RWPE2 (cell line): Measurements from ENCODE around the gene PRF1.
A peak's percentile ranks its signal among the peaks of the same experiment; 100 is the strongest.

Experiments used
- ATAC-seq: fragments of 200-7000 bp; cut with Tn5 transposase; 3 replicates; pipeline ENCODE4 v1.9.1; 2021; ENCODE audit warnings: low read depth
- DNase-seq: peaks from one replicate; pipeline ENCODE4 v3.0.0-alpha.2; 2020; ENCODE audit warnings: low spot score
- H3K27ac ChIP-seq: fragments of 450-650 bp; 2 replicates; pipeline ENCODE4 v1.5.1; 2017; ENCODE audit warnings: mild to moderate bottlenecking; ENCODE audit not compliant: poor library complexity, severe bottlenecking
- H3K27me3 ChIP-seq: fragments of 250-450 bp; sonication (Bioruptor Pico); 2 replicates; pipeline ENCODE4 v1.5.1; 2021; ENCODE audit warnings: mild to moderate bottlenecking, moderate library complexity; ENCODE audit not compliant: insufficient read depth, poor library complexity, severe bottlenecking
- H3K36me3 ChIP-seq: fragments of 250-450 bp; sonication (Bioruptor Pico); 2 replicates; pipeline ENCODE4 v1.5.1; 2020; ENCODE audit warnings: low read depth, mild to moderate bottlenecking, moderate library complexity
- H3K4me1 ChIP-seq: fragments of 250-450 bp; sonication (Bioruptor Pico); 2 replicates; pipeline ENCODE4 v1.5.1; 2021; ENCODE audit warnings: mild to moderate bottlenecking, moderate library complexity; ENCODE audit not compliant: insufficient read depth, poor library complexity, severe bottlenecking
- H3K4me3 ChIP-seq: fragments of 250-450 bp; sonication (Bioruptor Pico); 2 replicates; pipeline ENCODE4 v1.5.1; 2021; ENCODE audit warnings: mild to moderate bottlenecking, moderate library complexity; ENCODE audit not compliant: severe bottlenecking
- H3K9me3 ChIP-seq: fragments of 250-450 bp; sonication (Bioruptor Pico); 2 replicates; pipeline ENCODE4 v1.5.1; 2021; ENCODE audit warnings: mild to moderate bottlenecking, moderate library complexity; ENCODE audit not compliant: severe bottlenecking
- CTCF ChIP-seq: fragments of 450-650 bp; IDR thresholded peaks from one replicate; pipeline ENCODE4 v1.5.1; 2017; ENCODE audit warnings: mild to moderate bottlenecking, moderate library complexity; ENCODE audit not compliant: poor library complexity, severe bottlenecking

The PRF1 gene

GRCh38 chr10:70571236-70571635, 31.3 kb downstream of the PRF1 start:
- no peak for DNase-seq
- Histone ChIP-seq H3K27ac (no peak overlapping the region), H3K4me1 (peaks cover 2% of the 10 kb centered on the region)

GRCh38 chr10:70568781-70569495, 33.6 kb downstream of the PRF1 start:
- H3K27ac ChIP-seq, result no peak overlapping the region
- no peak for TF ChIP-seq CTCF
- no peak for ATAC-seq
- no peak for DNase-seq
- no peak overlapping the region for H3K4me3 ChIP-seq
- no peaks in the 10 kb centered on the region for H3K27me3 ChIP-seq
- H3K4me1 ChIP-seq, result no peaks in the 10 kb centered on the region
- no peaks in the 10 kb centered on the region for H3K9me3 ChIP-seq
- no peaks in the 10 kb centered on the region for H3K36me3 ChIP-seq

More at GRCh38 chr10:70571236-70571635, 31.3 kb downstream of the PRF1 start:
- Histone ChIP-seq H3K36me3 (no peaks in the 10 kb centered on the region), H3K4me3 (no peak overlapping the region), H3K9me3 (no peaks in the 10 kb centered on the region), H3K27me3 (no peaks in the 10 kb centered on the region)
- ATAC-seq, result no peak
- no peak for TF ChIP-seq CTCF

- Histone ChIP-seq H3K27ac (no peak overlapping the region), H3K36me3 (no peaks in the 10 kb centered on the region), H3K4me1 (no peaks in the 10 kb centered on the region), H3K27me3 (no peaks in the 10 kb centered on the region), H3K4me3 (no peak overlapping the region), H3K9me3 (no peaks in the 10 kb centered on the region)
- ATAC-seq (no peak), DNase-seq (no peak)
- no peak for TF ChIP-seq CTCF
Measured at GRCh38 chr10:70568113-70568512, 34.4 kb downstream of the PRF1 start.

GRCh38 chr10:70567603-70568002, 34.9 kb downstream of the PRF1 start:
- peak; percentile 43 for DNase-seq

More at GRCh38 chr10:70567603-70568002, 34.9 kb downstream of the PRF1 start:
- no peak for TF ChIP-seq CTCF
- no peak for ATAC-seq
- Histone ChIP-seq H3K27me3 (no peaks in the 10 kb centered on the region), H3K27ac (no peak overlapping the region), H3K9me3 (no peaks in the 10 kb centered on the region), H3K4me3 (no peak overlapping the region), H3K4me1 (no peaks in the 10 kb centered on the region), H3K36me3 (no peaks in the 10 kb centered on the region)
